HepG2 (cell line): Measurements from ENCODE around the gene RPL41. TPM values are rescaled to one million over a fixed set of nuclear protein-coding genes. Genes with fewer than 3 reads are reported as not detected.

Experiments
- ASH2L ChIP-seq: fragments of 300-600, 200-600 bp; sonication (generic); IDR thresholded peaks from 2 replicates; pipeline ENCODE4 v1.7.0; 2017; ENCODE audit warnings: low read depth, mild to moderate bottlenecking, moderate library complexity, mixed read lengths, low read length; ENCODE audit not compliant: insufficient read length
- ESRRA ChIP-seq: sonication (generic); formaldehyde crosslinking; IDR thresholded peaks from 2 replicates; pipeline ENCODE4 v1.5.1; 2020; ENCODE audit warnings: mild to moderate bottlenecking, low read depth, missing genetic modification reagents
- FOXM1 ChIP-seq: sonication (generic); formaldehyde crosslinking; IDR thresholded peaks from 2 replicates; pipeline ENCODE4 v1.5.0; 2020; ENCODE audit warnings: missing genetic modification reagents
- FOXP1 ChIP-seq, 2 experiments: fragments of 450-650 bp in 1 of 2; IDR thresholded peaks; 2 replicates each; pipeline ENCODE4 v1.6.1; 2017 to 2018; ENCODE audit warnings: antibody characterized with exemption in 1 of 2
- GABPA ChIP-seq, 2 experiments: IDR thresholded peaks; 2 replicates each; pipeline ENCODE4 v1.6.1; 2011 to 2016; ENCODE audit warnings: low read depth in 2 of 2, low read length in 1 of 2, missing biosample characterization in 1 of 2, missing genetic modification characterization in 1 of 2
- ISX ChIP-seq: sonication (generic); formaldehyde crosslinking; conservative IDR thresholded peaks from 2 replicates; pipeline ENCODE4 v1.5.0; 2020; ENCODE audit warnings: missing genetic modification reagents
- MIER2 ChIP-seq: IDR thresholded peaks from 2 replicates; pipeline ENCODE4 v1.6.1; 2016; ENCODE audit warnings: missing biosample characterization, missing genetic modification reagents
- NFATC3 ChIP-seq: sonication (generic); formaldehyde crosslinking; IDR thresholded peaks from 2 replicates; pipeline ENCODE4 v1.5.1; 2020; ENCODE audit warnings: mild to moderate bottlenecking, missing genetic modification reagents
- NFE2L1 ChIP-seq: sonication (generic); formaldehyde crosslinking; IDR thresholded peaks from 2 replicates; pipeline ENCODE4 v1.4.0; 2020; ENCODE audit warnings: missing genetic modification reagents, mild to moderate bottlenecking, borderline replicate concordance
- NRL ChIP-seq: sonication (generic); formaldehyde crosslinking; IDR thresholded peaks from 2 replicates; pipeline ENCODE4 v1.5.0; 2020; ENCODE audit warnings: missing genetic modification reagents, mild to moderate bottlenecking, moderate library complexity, borderline replicate concordance
- SAP130 ChIP-seq: IDR thresholded peaks from 2 replicates; pipeline ENCODE4 v1.6.1; 2016; ENCODE audit warnings: low read depth
- SKI ChIP-seq: fragments of 450-650 bp; IDR thresholded peaks from one replicate; pipeline ENCODE4 v1.6.1; 2018; ENCODE audit warnings: mild to moderate bottlenecking; ENCODE audit not compliant: partially characterized antibody
- TOE1 ChIP-seq: sonication (generic); formaldehyde crosslinking; IDR thresholded peaks from 2 replicates; pipeline ENCODE4 v1.4.0; 2020; ENCODE audit warnings: mild to moderate bottlenecking, missing genetic modification reagents
- TRIM24 ChIP-seq: sonication (generic); formaldehyde crosslinking; IDR thresholded peaks from 2 replicates; pipeline ENCODE4 v1.8.0; 2022; ENCODE audit warnings: mild to moderate bottlenecking, missing genetic modification reagents
- XRCC5 ChIP-seq: fragments of 200-400 bp; formaldehyde crosslinking; optimal IDR thresholded peaks from 2 replicates; pipeline ENCODE3; 2017; ENCODE audit warnings: mild to moderate bottlenecking, low read length
- ZBTB34 ChIP-seq: sonication (generic); formaldehyde crosslinking; IDR thresholded peaks from 2 replicates; pipeline ENCODE4 v1.8.0; 2022; ENCODE audit warnings: mild to moderate bottlenecking, missing genetic modification reagents
- ZNF10 ChIP-seq: sonication (generic); formaldehyde crosslinking; IDR thresholded peaks from 2 replicates; pipeline ENCODE4 v1.4.0; 2020; ENCODE audit warnings: mild to moderate bottlenecking, low read depth, missing genetic modification reagents, borderline replicate concordance
- ZNF343 ChIP-seq: sonication (generic); formaldehyde crosslinking; IDR thresholded peaks from 2 replicates; pipeline ENCODE4 v1.4.0; 2020; ENCODE audit warnings: mild to moderate bottlenecking, missing genetic modification reagents
- ZNF552 ChIP-seq: sonication (generic); formaldehyde crosslinking; IDR thresholded peaks from 2 replicates; pipeline ENCODE4 v1.9.0; 2022; ENCODE audit warnings: missing genetic modification reagents, mild to moderate bottlenecking, borderline replicate concordance
- ZNF615 ChIP-seq: sonication (generic); formaldehyde crosslinking; IDR thresholded peaks from 2 replicates; pipeline ENCODE4 v1.5.0; 2020; ENCODE audit warnings: mild to moderate bottlenecking, missing genetic modification reagents, borderline replicate concordance
- ZNF616 ChIP-seq: sonication (generic); formaldehyde crosslinking; IDR thresholded peaks from 2 replicates; pipeline ENCODE4 v1.5.0; 2020; ENCODE audit warnings: low read depth, mild to moderate bottlenecking, missing genetic modification reagents
- ZNF766 ChIP-seq: sonication (generic); formaldehyde crosslinking; IDR thresholded peaks from 2 replicates; pipeline ENCODE4 v1.5.0; 2020; ENCODE audit warnings: missing genetic modification reagents, borderline replicate concordance
- ZNF776 ChIP-seq: sonication (generic); formaldehyde crosslinking; IDR thresholded peaks from 2 replicates; pipeline ENCODE4 v1.4.0; 2020; ENCODE audit warnings: mild to moderate bottlenecking, missing genetic modification reagents
- polyA plus RNA-seq, 8 experiments: library from polyadenylated mRNA; depleted of rRNA in 3 of 8; stranded (reverse) in 7 of 8; unstranded in 1 of 8; fragments of >200 nt; fragmentation: Illumina TruSeq in 4 of 8; extraction: Trizol in 4 of 8; gene quantifications; 2 replicates each; pipeline versions ENCODE4 v1.2.1 to v1.2.3, GENCODE V29; 2011 to 2016; ENCODE audit warnings: low read depth in 4 of 8, missing spikeins in 1 of 8, mixed read lengths in 1 of 8; ENCODE audit not compliant: insufficient read depth in 1 of 8
- total RNA-seq, 5 experiments: library from RNA; depleted of rRNA; stranded (reverse); fragments of >200 nt; fragmentation: Illumina TruSeq; extraction: Trizol; gene quantifications; 2 replicates each; pipeline ENCODE4 v1.2.3, GENCODE V29; 2016; ENCODE audit warnings: low read depth in 1 of 5
- TF ChIP-seq, protein P1 (sequence below): sonication (generic); formaldehyde crosslinking; IDR thresholded peaks from 2 replicates; pipeline ENCODE4 v1.8.0; 2022; ENCODE audit warnings: mild to moderate bottlenecking, missing genetic modification reagents, moderate library complexity
- TF ChIP-seq, protein P2 (sequence below): IDR thresholded peaks from 2 replicates; pipeline ENCODE4 v1.6.1; 2012; ENCODE audit warnings: inconsistent platforms
- TF ChIP-seq, protein P3 (sequence below): sonication (generic); formaldehyde crosslinking; IDR thresholded peaks from 2 replicates; pipeline ENCODE4 v1.5.1; 2020; ENCODE audit warnings: missing genetic modification reagents, mild to moderate bottlenecking, borderline replicate concordance

The RPL41 gene
- total and polyA plus RNA-seq, 2 of the 13 experiments (the other 11 are each of a cell fraction or from before 2014, with no cell fraction given) = 4,012 to 7,670 TPM

- no peak for TF ChIP-seq MIER2 (CRISPR knock-in tag)
- TF ChIP-seq ZNF776 = peak; percentile 5; the same call in 1 of the 2 replicates
- peak; percentile 50 for TF ChIP-seq ASH2L
- no peak for TF ChIP-seq ZNF552 (CRISPR knock-in tag)
- no peak for TF ChIP-seq SKI
- TF ChIP-seq FOXP1 (IDR thresholded peaks at IDR 0.05) = no peak; the same call in 1 of the 2 replicates
- TF ChIP-seq FOXP1 (CRISPR knock-in tag; IDR thresholded peaks at IDR 0.05) = peak; percentile 62
- no peak for TF ChIP-seq GABPA (IDR thresholded peaks at IDR 0.05; ENCODE audit: low read depth, low read length)
- TF ChIP-seq GABPA (CRISPR knock-in tag; IDR thresholded peaks at IDR 0.05; ENCODE audit: low read depth) = no peak
- no peak for TF ChIP-seq TOE1
- TF ChIP-seq ESRRA (CRISPR knock-in tag) = 0 out of 2 replicates have a peak, but pooled peaks have one; percentile 30
- no peak for TF ChIP-seq FOXM1 (CRISPR knock-in tag)
- TF ChIP-seq NRL (CRISPR knock-in tag) = 0 out of 2 replicates have a peak, but pooled peaks have one; percentile 27
- TF ChIP-seq, protein P1, sequence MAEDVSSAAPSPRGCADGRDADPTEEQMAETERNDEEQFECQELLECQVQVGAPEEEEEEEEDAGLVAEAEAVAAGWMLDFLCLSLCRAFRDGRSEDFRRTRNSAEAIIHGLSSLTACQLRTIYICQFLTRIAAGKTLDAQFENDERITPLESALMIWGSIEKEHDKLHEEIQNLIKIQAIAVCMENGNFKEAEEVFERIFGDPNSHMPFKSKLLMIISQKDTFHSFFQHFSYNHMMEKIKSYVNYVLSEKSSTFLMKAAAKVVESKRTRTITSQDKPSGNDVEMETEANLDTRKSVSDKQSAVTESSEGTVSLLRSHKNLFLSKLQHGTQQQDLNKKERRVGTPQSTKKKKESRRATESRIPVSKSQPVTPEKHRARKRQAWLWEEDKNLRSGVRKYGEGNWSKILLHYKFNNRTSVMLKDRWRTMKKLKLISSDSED (CRISPR knock-in tag) = no peak
- TF ChIP-seq, protein P2, sequence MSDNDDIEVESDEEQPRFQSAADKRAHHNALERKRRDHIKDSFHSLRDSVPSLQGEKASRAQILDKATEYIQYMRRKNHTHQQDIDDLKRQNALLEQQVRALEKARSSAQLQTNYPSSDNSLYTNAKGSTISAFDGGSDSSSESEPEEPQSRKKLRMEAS = peak; percentile 76
- peak; percentile 89 for TF ChIP-seq XRCC5
- no peak for TF ChIP-seq ZNF766 (CRISPR knock-in tag)
- peak; percentile 84 for TF ChIP-seq SAP130 (CRISPR knock-in tag)
- TF ChIP-seq, protein P3, sequence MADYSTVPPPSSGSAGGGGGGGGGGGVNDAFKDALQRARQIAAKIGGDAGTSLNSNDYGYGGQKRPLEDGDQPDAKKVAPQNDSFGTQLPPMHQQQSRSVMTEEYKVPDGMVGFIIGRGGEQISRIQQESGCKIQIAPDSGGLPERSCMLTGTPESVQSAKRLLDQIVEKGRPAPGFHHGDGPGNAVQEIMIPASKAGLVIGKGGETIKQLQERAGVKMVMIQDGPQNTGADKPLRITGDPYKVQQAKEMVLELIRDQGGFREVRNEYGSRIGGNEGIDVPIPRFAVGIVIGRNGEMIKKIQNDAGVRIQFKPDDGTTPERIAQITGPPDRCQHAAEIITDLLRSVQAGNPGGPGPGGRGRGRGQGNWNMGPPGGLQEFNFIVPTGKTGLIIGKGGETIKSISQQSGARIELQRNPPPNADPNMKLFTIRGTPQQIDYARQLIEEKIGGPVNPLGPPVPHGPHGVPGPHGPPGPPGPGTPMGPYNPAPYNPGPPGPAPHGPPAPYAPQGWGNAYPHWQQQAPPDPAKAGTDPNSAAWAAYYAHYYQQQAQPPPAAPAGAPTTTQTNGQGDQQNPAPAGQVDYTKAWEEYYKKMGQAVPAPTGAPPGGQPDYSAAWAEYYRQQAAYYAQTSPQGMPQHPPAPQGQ = no peak
- no peak for TF ChIP-seq ZNF10
- TF ChIP-seq ZNF616 (CRISPR knock-in tag) = peak; percentile 35; the same call in 1 of the 2 replicates
- TF ChIP-seq ZNF615 (CRISPR knock-in tag) = peak; percentile 37; the same call in 1 of the 2 replicates
- TF ChIP-seq NFATC3 (CRISPR knock-in tag) = no peak
- TF ChIP-seq ZNF343 = no peak
- TF ChIP-seq ZBTB34 (CRISPR knock-in tag) = peak; percentile 67; the same call in 1 of the 2 replicates
- TF ChIP-seq NFE2L1 = no peak
- TF ChIP-seq TRIM24 (CRISPR knock-in tag) = no peak
- no peak for TF ChIP-seq ISX (CRISPR knock-in tag)
These were observed 36.5 kb upstream of the RPL41 start, which contains the start of gene ERBB3 (continued) for GRCh38 chr12:56079723-56080555.
